ENCODE results near the gene SMIM32.

The SMIM32 gene

GRCh38 chr5:136192526-136193321 is at the start of gene SMIM32:
Gene SMIM32, minus strand, starts transcription at chr5:136193162. Its CDS starts 638 bp downstream, at chr5:136192524.
- DNase-seq, result no peak

GRCh38 chr5:136242611-136243010 is 49.6 kb upstream of the SMIM32 start:
- no peak for DNase-seq

- no peak for DNase-seq
Measured at GRCh38 chr5:136242136-136242535, 49.2 kb upstream of the SMIM32 start.

- DNase-seq, result no peak
Measured at GRCh38 chr5:136240894-136241293, 47.9 kb upstream of the SMIM32 start.

- DNase-seq, result no peak
Measured at GRCh38 chr5:136236479-136237083, 43.6 kb upstream of the SMIM32 start.

- DNase-seq, result no peak
Measured at GRCh38 chr5:136235321-136235720, 42.4 kb upstream of the SMIM32 start.

GRCh38 chr5:136232316-136232715 is 39.4 kb upstream of the SMIM32 start:
- no peak for DNase-seq

GRCh38 chr5:136230176-136230575 is 37.2 kb upstream of the SMIM32 start:
- DNase-seq, result no peak

GRCh38 chr5:136228136-136228757 is 35.3 kb upstream of the SMIM32 start:
- DNase-seq, result no peak

- DNase-seq, result no peak
Measured at GRCh38 chr5:136226401-136226800, 33.4 kb upstream of the SMIM32 start.

- no peak for DNase-seq
Measured at GRCh38 chr5:136225796-136226195, 32.8 kb upstream of the SMIM32 start.

- no peak for DNase-seq
Measured at GRCh38 chr5:136222580-136223235, 29.7 kb upstream of the SMIM32 start.

GRCh38 chr5:136221340-136221739 is 28.4 kb upstream of the SMIM32 start:
- no peak for DNase-seq

- no peak for DNase-seq
Measured at GRCh38 chr5:136216230-136216629, 23.3 kb upstream of the SMIM32 start.

GRCh38 chr5:136215812-136216211 is 22.9 kb upstream of the SMIM32 start:
- DNase-seq, result no peak

- no peak for DNase-seq
Measured at GRCh38 chr5:136213919-136214493, 21.0 kb upstream of the SMIM32 start.

GRCh38 chr5:136212252-136212721 is 19.3 kb upstream of the SMIM32 start:
- no peak for DNase-seq

GRCh38 chr5:136211282-136212040 is 18.5 kb upstream of the SMIM32 start:
- DNase-seq, result no peak

- no peak for DNase-seq
Measured at GRCh38 chr5:136210259-136210658, 17.3 kb upstream of the SMIM32 start.

- no peak for DNase-seq
Measured at GRCh38 chr5:136209346-136209910, 16.5 kb upstream of the SMIM32 start.

- no peak for DNase-seq
Measured at GRCh38 chr5:136208916-136209315, 16.0 kb upstream of the SMIM32 start.

GRCh38 chr5:136207631-136208030 is 14.7 kb upstream of the SMIM32 start:
- DNase-seq, result no peak
